ENCODE measurements around the gene SENP6. TPM values are rescaled to one million over a fixed set of nuclear protein-coding genes. Genes with fewer than 3 reads are reported as not detected.
"Not testable (repeated sequence)": the region's sequence is repeated elsewhere in the genome, so short reads cannot be mapped to it uniquely, and the experiment has no call there.

Gene SENP6
- total RNA-seq, 2 experiments from 2014 or later = 70.2 to 72.0 TPM

DNA sequence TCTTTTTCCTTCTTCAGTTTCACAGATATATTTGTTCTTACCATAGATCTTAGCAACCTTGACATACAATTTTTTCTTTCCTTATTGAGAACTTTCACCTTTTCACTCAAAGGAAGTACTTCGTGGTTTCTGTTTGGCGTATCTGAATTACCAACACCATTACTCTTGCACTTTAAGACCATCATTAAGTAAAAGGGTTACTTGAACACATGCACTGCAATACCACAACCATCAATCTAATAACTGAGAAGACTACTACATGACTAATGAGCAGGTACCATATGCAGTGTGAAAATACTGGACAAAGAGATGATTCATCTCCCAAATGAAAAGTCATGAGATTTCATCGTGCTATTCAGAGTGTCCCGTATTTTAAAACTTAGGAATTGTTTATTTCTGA is 21.7 kb upstream of the SENP6 start:
- TF ChIP-seq, protein P1, sequence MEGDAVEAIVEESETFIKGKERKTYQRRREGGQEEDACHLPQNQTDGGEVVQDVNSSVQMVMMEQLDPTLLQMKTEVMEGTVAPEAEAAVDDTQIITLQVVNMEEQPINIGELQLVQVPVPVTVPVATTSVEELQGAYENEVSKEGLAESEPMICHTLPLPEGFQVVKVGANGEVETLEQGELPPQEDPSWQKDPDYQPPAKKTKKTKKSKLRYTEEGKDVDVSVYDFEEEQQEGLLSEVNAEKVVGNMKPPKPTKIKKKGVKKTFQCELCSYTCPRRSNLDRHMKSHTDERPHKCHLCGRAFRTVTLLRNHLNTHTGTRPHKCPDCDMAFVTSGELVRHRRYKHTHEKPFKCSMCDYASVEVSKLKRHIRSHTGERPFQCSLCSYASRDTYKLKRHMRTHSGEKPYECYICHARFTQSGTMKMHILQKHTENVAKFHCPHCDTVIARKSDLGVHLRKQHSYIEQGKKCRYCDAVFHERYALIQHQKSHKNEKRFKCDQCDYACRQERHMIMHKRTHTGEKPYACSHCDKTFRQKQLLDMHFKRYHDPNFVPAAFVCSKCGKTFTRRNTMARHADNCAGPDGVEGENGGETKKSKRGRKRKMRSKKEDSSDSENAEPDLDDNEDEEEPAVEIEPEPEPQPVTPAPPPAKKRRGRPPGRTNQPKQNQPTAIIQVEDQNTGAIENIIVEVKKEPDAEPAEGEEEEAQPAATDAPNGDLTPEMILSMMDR (IDR thresholded peaks at IDR 0.05) = no peak
- ATAC-seq (peak; percentile 92), DNase-seq (no peak)
- H3K9me3 Mint-ChIP-seq = no peaks in the 10 kb centered on the region
- H3K27me3 Mint-ChIP-seq = peaks cover 5% of the 10 kb centered on the region
- H3K27ac Mint-ChIP-seq = no peak overlapping the region
- peak overlapping the region; percentile 1 for H3K4me3 Mint-ChIP-seq
- peaks cover 14% of the 10 kb centered on the region for H3K4me1 Mint-ChIP-seq (ENCODE audit: low read depth)
- no peaks in the 10 kb centered on the region for H3K36me3 Mint-ChIP-seq (ENCODE audit: low read depth)
- intact Hi-C loops (cut with micrococcal nuclease) = no loop called here
- ChIA-PET POLR2A (no interaction called here), CTCF (interaction anchor here (1.2 kb wide), 1 partner anchor 9 kb away, joined by 3 read pairs; no protein-coding TSS in a partner anchor)

GRCh38 chr6:75581231-75581630 is 20.4 kb upstream of the SENP6 start:
- ChIA-PET POLR2A (no interaction called here), CTCF (interaction anchor here (0.9 to 1.2 kb wide), 2 partner anchors 10 to 20 kb away, joined by 3 read pairs; no protein-coding TSS in a partner anchor)
- no peak overlapping the region for H3K4me3 Mint-ChIP-seq
- TF ChIP-seq, protein P1 (IDR thresholded peaks at IDR 0.05) = no peak
- H3K27ac Mint-ChIP-seq = no peak overlapping the region
- H3K27me3 Mint-ChIP-seq = peaks cover 5% of the 10 kb centered on the region
- H3K36me3 Mint-ChIP-seq (ENCODE audit: low read depth) = no peaks in the 10 kb centered on the region
- no peak for DNase-seq
- intact Hi-C loops (cut with micrococcal nuclease) = no loop called here
- H3K4me1 Mint-ChIP-seq (ENCODE audit: low read depth) = peaks cover 14% of the 10 kb centered on the region
- H3K9me3 Mint-ChIP-seq = no peaks in the 10 kb centered on the region
- ATAC-seq = no peak

DNA sequence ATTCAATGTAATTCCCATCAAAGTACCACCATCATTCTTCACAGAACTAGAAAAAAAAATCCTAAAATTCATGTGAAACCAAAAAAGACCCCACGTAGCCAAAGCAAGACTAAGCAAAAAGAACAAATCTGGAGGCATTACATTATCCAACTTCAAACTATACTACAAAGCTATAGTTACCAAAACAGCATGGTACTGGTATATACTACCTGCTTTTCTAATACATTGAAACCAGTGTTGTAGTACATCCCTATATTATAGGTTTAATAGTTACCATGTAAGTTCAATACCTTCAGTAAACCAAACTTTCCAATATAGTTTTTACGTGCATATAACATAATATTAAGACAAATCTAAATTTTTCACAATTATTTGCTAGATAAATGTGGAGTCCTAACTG is 17.1 kb upstream of the SENP6 start:
- ATAC-seq; H3K27me3 Mint-ChIP-seq; DNase-seq; intact Hi-C loops (cut with micrococcal nuclease); H3K27ac Mint-ChIP-seq; H3K36me3 Mint-ChIP-seq (ENCODE audit: low read depth); H3K4me3 Mint-ChIP-seq; H3K9me3 Mint-ChIP-seq: not testable (repeated sequence)
- POLR2A ChIA-PET = interaction anchor here (1.1 kb wide), 1 partner anchor 18 kb away, joined by 3 read pairs; no protein-coding TSS in a partner anchor
- H3K4me1 Mint-ChIP-seq (ENCODE audit: low read depth) = peaks cover 11% of the 10 kb centered on the region
- CTCF ChIA-PET = interaction anchor here (1.2 kb wide), 1 partner anchor 13 kb away, joined by 3 read pairs; no protein-coding TSS in a partner anchor

DNA sequence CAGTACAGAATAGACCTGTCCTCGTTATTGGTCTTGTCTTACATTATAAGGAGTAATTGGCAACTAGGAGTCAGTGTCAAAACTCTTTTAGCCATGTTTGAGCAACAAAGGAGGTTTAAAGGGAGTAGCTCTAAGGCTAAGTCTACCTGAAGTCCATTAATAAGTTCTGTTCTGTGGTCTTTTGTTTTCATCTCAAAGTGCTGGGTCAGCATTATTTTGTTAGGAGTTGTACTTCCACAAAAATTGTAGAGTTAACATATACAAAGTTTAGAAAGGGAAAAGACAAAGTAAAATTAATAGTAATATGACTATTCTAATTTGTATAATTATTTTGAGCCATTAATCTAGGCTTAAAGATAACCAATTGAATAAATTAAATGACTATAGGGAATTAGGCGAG is 12.7 kb upstream of the SENP6 start:
- DNase-seq (no peak), ATAC-seq (no peak)
- TF ChIP-seq, protein P1 (IDR thresholded peaks at IDR 0.05) = no peak
- Mint-ChIP-seq H3K4me1 (ENCODE audit: low read depth) (no peaks in the 10 kb centered on the region), H3K27ac (no peak overlapping the region), H3K9me3 (no peaks in the 10 kb centered on the region), H3K4me3 (no peak overlapping the region), H3K36me3 (ENCODE audit: low read depth) (no peaks in the 10 kb centered on the region), H3K27me3 (no peaks in the 10 kb centered on the region)
- intact Hi-C loops (cut with micrococcal nuclease) = no loop called here
- ChIA-PET POLR2A (no interaction called here), CTCF (no interaction called here)

DNA sequence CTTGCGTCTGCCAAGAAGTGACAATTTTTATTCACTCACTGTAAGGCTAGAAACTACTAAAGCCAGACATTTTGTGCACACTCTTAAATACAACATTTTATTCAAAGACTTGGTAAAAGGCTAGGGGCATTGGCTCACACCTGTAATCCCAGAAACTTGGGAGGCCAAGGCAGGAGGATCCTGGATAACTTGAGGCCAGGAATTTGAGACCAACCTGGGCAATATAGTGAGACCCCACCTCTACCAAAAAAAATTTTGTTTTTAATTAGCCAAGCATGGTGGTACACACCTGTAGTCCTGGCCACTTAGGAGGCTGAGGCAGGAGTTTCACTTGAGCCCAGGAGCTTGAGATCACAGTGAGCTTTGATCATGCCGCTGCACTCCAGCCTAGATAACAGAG is 11.3 kb upstream of the SENP6 start:
- no peak overlapping the region for H3K27ac Mint-ChIP-seq
- ChIA-PET CTCF (no interaction called here), POLR2A (interaction anchor here (0.6 kb wide), 1 partner anchor 1962 kb away, joined by 5 read pairs; no protein-coding TSS in a partner anchor)
- ATAC-seq = no peak
- H3K36me3 Mint-ChIP-seq (ENCODE audit: low read depth) = no peaks in the 10 kb centered on the region
- no peaks in the 10 kb centered on the region for H3K27me3 Mint-ChIP-seq
- intact Hi-C loops (cut with micrococcal nuclease) = no loop called here
- no peaks in the 10 kb centered on the region for H3K4me1 Mint-ChIP-seq (ENCODE audit: low read depth)
- no peaks in the 10 kb centered on the region for H3K9me3 Mint-ChIP-seq
- H3K4me3 Mint-ChIP-seq = no peak overlapping the region
- TF ChIP-seq, protein P1 (IDR thresholded peaks at IDR 0.05) = no peak
- DNase-seq = no peak

DNA sequence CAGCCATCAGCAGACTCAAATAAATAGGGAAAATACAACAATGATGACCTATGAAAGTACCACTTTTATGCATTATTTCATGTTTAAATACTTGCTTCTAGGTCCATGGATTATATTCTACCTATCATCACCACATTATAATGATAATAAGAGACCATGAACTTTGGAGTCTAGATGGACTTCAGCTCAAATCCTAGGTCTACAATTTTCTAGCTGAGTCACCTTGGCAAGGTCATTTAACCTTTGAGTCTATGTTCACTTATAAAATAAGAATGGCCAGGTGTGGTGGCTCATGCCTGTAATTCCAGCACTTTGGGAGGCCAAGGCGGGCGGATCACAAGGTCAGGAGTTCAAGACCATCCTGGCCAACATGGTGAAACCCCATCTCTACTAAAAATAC is 5.3 kb upstream of the SENP6 start:
- H3K4me1 Mint-ChIP-seq (ENCODE audit: low read depth) = peaks cover 29% of the 10 kb centered on the region
- POLR2A ChIA-PET; ATAC-seq; DNase-seq; intact Hi-C loops (cut with micrococcal nuclease); H3K27me3 Mint-ChIP-seq; H3K9me3 Mint-ChIP-seq; CTCF ChIA-PET; H3K4me3 Mint-ChIP-seq; H3K36me3 Mint-ChIP-seq (ENCODE audit: low read depth); H3K27ac Mint-ChIP-seq: not testable (repeated sequence)
